Heart left ventricle (tissue), 13 donors: ENCODE measurements around the gene ADM2.

ENCODE experiments used
- POLR2A ChIP-seq, 2 donors: fragments of 450-650 bp; IDR thresholded peaks; one replicate each; pipeline ENCODE4 v1.6.1; 2017; ENCODE audit warnings: antibody characterized with exemption in 2 of 2, mild to moderate bottlenecking in 2 of 2, moderate library complexity in 2 of 2
- TF ChIP-seq, protein P1 (sequence below), 12 donors: fragments of 200-600 bp; sonication (generic) in 4 of 12; IDR thresholded peaks; one replicate each; pipeline versions ENCODE4 v1.5.0 to v1.8.0; 2018 to 2022; ENCODE audit warnings: antibody characterized with exemption in 12 of 12, mild to moderate bottlenecking in 5 of 12
- donor health status: ischemic (EF 13 %, LVEDD 7.1; RV severe dilation, severe dysfunction).
- donor health status: DM: no; HTN: yes; CAD: no.
- donor health status: DM: no; HTN: no; CAD: no.
- donor health status: ischemic (EF 25% LVEDD 6.9; RV normal size, moderate dysfunction).
- donor health status: ischemic (EF 25% LVEDD 5.7; RV mildly dilated, moderate dysfunction).
- donor health status: ischemic (EF 35%, LVEDD 5.7; RV mildly dilated, moderate dysfunction).
- donor health status: nonischemic (EF 11% LVEDD 7.7; RV severe dilation, severe dysfunction).
- donor health status: DM: yes; HTN: yes; CAD: no.
- donor health status: PGD.
- donor health status: ischemic (EF 29% LVEDD 5.4; RV normal size, mild dysfunction).
- donor health status: nonischemic (EF 23%, LVEDD 6.1; RV moderate dilation, normal function).

DNA sequence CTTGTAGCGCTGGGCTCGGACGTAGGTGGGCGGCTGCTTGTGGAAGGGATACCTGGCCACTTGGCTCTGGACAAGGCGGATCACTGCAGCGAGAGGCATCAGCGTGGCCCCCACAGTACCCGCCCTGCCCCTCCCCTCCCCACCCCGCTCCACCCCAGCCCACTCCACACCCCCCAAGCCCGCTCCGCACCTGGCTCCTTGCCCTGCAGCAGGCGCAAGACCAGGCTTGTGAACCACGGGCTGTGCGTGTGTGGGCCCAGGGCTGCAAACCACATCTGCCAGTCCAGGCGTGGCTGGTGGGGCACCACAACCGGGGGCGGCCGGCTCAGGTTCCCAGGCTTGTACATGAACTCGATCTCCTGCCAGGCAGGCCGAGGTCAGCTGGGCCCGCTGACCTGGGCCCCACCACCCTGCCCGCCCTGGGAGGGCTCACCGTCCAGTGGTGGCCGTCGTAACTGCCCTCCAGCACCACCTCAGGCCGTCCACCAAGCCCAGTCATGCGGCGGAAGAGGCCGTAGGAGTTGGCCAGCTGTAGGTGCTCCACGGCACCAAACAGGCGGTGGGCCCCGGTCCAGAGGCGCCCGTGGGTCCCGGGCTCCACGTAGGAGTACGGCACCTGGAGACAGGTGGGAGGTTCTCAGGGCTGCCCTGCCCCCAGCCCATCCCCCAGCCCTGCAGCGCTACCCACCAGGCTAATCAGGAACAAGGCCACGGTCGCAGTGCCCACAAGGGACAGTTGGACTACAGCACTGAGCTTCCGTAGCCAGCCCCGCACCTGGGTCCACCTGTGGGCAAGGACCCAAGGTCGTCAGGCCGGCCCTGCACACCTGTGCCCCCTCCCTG is 23.2 kb downstream of the ADM2 start:
- TF ChIP-seq, protein P1, sequence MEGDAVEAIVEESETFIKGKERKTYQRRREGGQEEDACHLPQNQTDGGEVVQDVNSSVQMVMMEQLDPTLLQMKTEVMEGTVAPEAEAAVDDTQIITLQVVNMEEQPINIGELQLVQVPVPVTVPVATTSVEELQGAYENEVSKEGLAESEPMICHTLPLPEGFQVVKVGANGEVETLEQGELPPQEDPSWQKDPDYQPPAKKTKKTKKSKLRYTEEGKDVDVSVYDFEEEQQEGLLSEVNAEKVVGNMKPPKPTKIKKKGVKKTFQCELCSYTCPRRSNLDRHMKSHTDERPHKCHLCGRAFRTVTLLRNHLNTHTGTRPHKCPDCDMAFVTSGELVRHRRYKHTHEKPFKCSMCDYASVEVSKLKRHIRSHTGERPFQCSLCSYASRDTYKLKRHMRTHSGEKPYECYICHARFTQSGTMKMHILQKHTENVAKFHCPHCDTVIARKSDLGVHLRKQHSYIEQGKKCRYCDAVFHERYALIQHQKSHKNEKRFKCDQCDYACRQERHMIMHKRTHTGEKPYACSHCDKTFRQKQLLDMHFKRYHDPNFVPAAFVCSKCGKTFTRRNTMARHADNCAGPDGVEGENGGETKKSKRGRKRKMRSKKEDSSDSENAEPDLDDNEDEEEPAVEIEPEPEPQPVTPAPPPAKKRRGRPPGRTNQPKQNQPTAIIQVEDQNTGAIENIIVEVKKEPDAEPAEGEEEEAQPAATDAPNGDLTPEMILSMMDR (IDR thresholded peaks at IDR 0.05) = no peak
- no peak for TF ChIP-seq POLR2A (IDR thresholded peaks at IDR 0.05)
